Panc1 (cell line): ENCODE data around the gene ANO2. TPM values are rescaled to one million over a fixed set of nuclear protein-coding genes. Genes with fewer than 3 reads are reported as not detected.

Experiments used
- ATAC-seq: fragments of 200-7000 bp; cut with Tn5 transposase; 2 replicates; pipeline ENCODE4 v1.9.1; 2020; ENCODE audit warnings: mild to moderate bottlenecking, moderate library complexity
- BruUV-seq: library from RNA; stranded (reverse); fragments of 400-500 nt; replicated peaks from 2 replicates; lab custom pipeline; 2021; lab: Mats Ljungman, UMichigan
- CTCF ChIA-PET: fragments of 300-600 bp; sonication (Branson Sonifier 250); formaldehyde crosslinking; loops from one replicate; lab custom pipeline; 2022; ENCODE audit warnings: antibody characterized with exemption; lab: Charles Lee
- POLR2A ChIA-PET: fragments of 300-600 bp; sonication (Branson Sonifier 250); formaldehyde crosslinking; loops from one replicate; lab custom pipeline; 2022; ENCODE audit warnings: antibody characterized with exemption; lab: Charles Lee
- DNase-seq: peaks from one replicate; pipeline ENCODE4 v3.0.0-alpha.2; 2010; ENCODE audit warnings: low read depth, low spot score
- H3K27ac ChIP-seq: 2 replicates; pipeline ENCODE4 v1.5.1; 2011; ENCODE audit warnings: mild to moderate bottlenecking, low read length, inconsistent platforms
- H3K27me3 ChIP-seq: fragments of 200-500 bp; sonication (Bioruptor generic); 2 replicates; pipeline ENCODE4 v1.6.0; 2014; ENCODE audit warnings: low read length, inconsistent platforms; ENCODE audit not compliant: control insufficient read depth, insufficient read depth
- H3K36me3 ChIP-seq: fragments of 200-500 bp; sonication (Bioruptor generic); 2 replicates; pipeline ENCODE4 v1.5.1; 2014; ENCODE audit warnings: inconsistent platforms, mild to moderate bottlenecking, low read length, moderate library complexity; ENCODE audit not compliant: control insufficient read depth, insufficient read depth
- H3K4me1 ChIP-seq: 2 replicates; pipeline ENCODE4 v1.5.1; 2011; ENCODE audit warnings: inconsistent platforms, mild to moderate bottlenecking, low read length, moderate library complexity; ENCODE audit not compliant: control insufficient read depth, insufficient read depth
- H3K4me3 ChIP-seq, 2 experiments: 2 replicates each; pipeline ENCODE4 v1.5.1; 2011 to 2012; ENCODE audit warnings: low read depth in 2 of 2, low read length in 2 of 2, mild to moderate bottlenecking in 2 of 2, inconsistent platforms in 1 of 2, moderate library complexity in 1 of 2
- H3K9me3 ChIP-seq: fragments of 200-500 bp; sonication (Bioruptor generic); 2 replicates; pipeline ENCODE4 v1.5.1; 2014; ENCODE audit warnings: low read depth, mild to moderate bottlenecking, inconsistent platforms, low read length, moderate library complexity; ENCODE audit not compliant: control insufficient read depth, insufficient read depth
- CTCF ChIP-seq: fragments of 450-650 bp; IDR thresholded peaks from 2 replicates; pipeline ENCODE4 v1.5.1; 2017; ENCODE audit warnings: mild to moderate bottlenecking
- POLR2AphosphoS5 ChIP-seq: IDR thresholded peaks from 2 replicates; pipeline ENCODE4 v1.6.1; 2012; ENCODE audit warnings: mild to moderate bottlenecking, low read depth, low read length, moderate library complexity
- REST ChIP-seq, 2 experiments: IDR thresholded peaks; 2 replicates each; pipeline ENCODE4 v1.6.1; 2011 to 2012; ENCODE audit warnings: low read depth in 2 of 2, control low read depth in 1 of 2, low read length in 1 of 2, mild to moderate bottlenecking in 1 of 2, moderate library complexity in 1 of 2; ENCODE audit not compliant: insufficient read depth in 1 of 2
- SIN3A ChIP-seq: IDR thresholded peaks from 2 replicates; pipeline ENCODE4 v1.6.1; 2012; ENCODE audit warnings: low read depth, mild to moderate bottlenecking, low read length, moderate library complexity, borderline replicate concordance; ENCODE audit not compliant: insufficient read depth
- TCF7L2 ChIP-seq: IDR thresholded peaks from 2 replicates; pipeline ENCODE4 v1.6.1; 2011; ENCODE audit warnings: mild to moderate bottlenecking, low read depth, low read length, inconsistent platforms
- in situ Hi-C: cut with HindIII; loops from 2 replicates; pipeline ENCODE4 v1.10.0; 2016; ENCODE audit warnings: low sequenced_read_pairs, low pct_unique_long_range_greater_than_20kb
- intact Hi-C: fragments of 100-400 bp; cut with micrococcal nuclease; formaldehyde crosslinking; loops from one replicate; pipeline ENCODE4 v1.10.0; 2022; ENCODE audit not compliant: unreplicated experiment
- total RNA-seq: library from RNA; stranded (reverse); gene quantifications from one replicate; pipeline ENCODE4 v1.2.1, GENCODE V29; 2021; ENCODE audit not compliant: unreplicated experiment

Gene ANO2
- total RNA-seq, 1 experiment from 2014 or later = not detected

GRCh38 chr12:5616854-5617253 lies 328.2 kb downstream of the ANO2 start:
- POLR2A ChIA-PET = no interaction called here
- no peaks in the 10 kb centered on the region for H3K27me3 ChIP-seq
- CTCF ChIA-PET = no interaction called here

GRCh38 chr12:5615760-5616159 lies 329.3 kb downstream of the ANO2 start:
- Histone ChIP-seq H3K9me3 (no peaks in the 10 kb centered on the region), H3K36me3 (no peaks in the 10 kb centered on the region), H3K4me3 (no peak overlapping the region), H3K27ac (no peak overlapping the region), H3K4me1 (no peaks in the 10 kb centered on the region), H3K27me3 (no peaks in the 10 kb centered on the region)
- TF ChIP-seq CTCF = no peak
- no peak for TF ChIP-seq TCF7L2
- TF ChIP-seq SIN3A = no peak
- TF ChIP-seq POLR2AphosphoS5 = no peak
- no peak for TF ChIP-seq REST (IDR thresholded peaks at IDR 0.05; ENCODE audit: insufficient read depth in 1 of 2, low read depth in 2 of 2, low read length in 1 of 2)
- no TSS peak for BruUV-seq
- DNase-seq = no peak
- ChIA-PET POLR2A (no interaction called here), CTCF (no interaction called here)
- no peak for ATAC-seq
- in situ Hi-C loops = no loop called here
- intact Hi-C loops = no loop called here

More at GRCh38 chr12:5616854-5617253, 328.2 kb downstream of the ANO2 start:
- ATAC-seq (no peak), DNase-seq (no peak)
- Histone ChIP-seq H3K27ac (no peak overlapping the region), H3K36me3 (no peaks in the 10 kb centered on the region), H3K4me1 (no peaks in the 10 kb centered on the region), H3K4me3 (no peak overlapping the region), H3K9me3 (no peaks in the 10 kb centered on the region)
- in situ Hi-C loops = no loop called here
- no peak for TF ChIP-seq REST (IDR thresholded peaks at IDR 0.05; ENCODE audit: insufficient read depth in 1 of 2, low read depth in 2 of 2, low read length in 1 of 2)
- BruUV-seq = no TSS peak
- intact Hi-C loops = no loop called here
